ENCODE measurements around the gene GLO1. TPM values are rescaled to one million over a fixed set of nuclear protein-coding genes. Genes with fewer than 3 reads are reported as not detected.
"Not testable (repeated sequence)": the region's sequence is repeated elsewhere in the genome, so short reads cannot be mapped to it uniquely, and the experiment has no call there.

GLO1 gene
- total RNA-seq, 1 donor from 2014 or later = 129 TPM

DNA sequence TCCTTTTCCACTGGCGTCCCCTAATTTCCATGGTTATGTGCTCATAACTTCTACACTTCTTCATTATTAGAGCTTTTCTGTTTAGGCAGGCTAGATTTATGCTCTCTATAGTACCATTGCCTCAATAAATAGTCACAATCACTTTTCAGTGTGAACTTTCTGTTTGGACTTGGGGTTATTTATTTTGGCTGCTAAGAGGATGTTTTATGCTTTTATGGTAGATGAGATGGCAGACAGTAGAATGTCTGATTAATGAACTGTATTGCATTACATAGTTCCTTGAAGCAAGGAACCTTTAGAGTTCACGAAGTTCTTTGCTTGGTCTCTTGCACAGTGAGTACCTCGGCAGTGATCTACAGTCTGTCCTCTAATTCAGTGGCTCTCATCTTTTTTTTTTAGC is 19.1 kb upstream of the GLO1 start:
- H3K4me1 Mint-ChIP-seq (ENCODE audit: low read depth) = peaks cover 20% of the 10 kb centered on the region
- no peak overlapping the region for H3K27ac Mint-ChIP-seq
- intact Hi-C loops (cut with micrococcal nuclease) = no loop called here
- no peak for DNase-seq (ENCODE audit: low spot score)
- H3K36me3 Mint-ChIP-seq (ENCODE audit: low read depth) = no peaks in the 10 kb centered on the region
- H3K4me3 Mint-ChIP-seq (ENCODE audit: low read depth) = no peak overlapping the region
- peaks cover 5% of the 10 kb centered on the region for H3K9me3 Mint-ChIP-seq
- H3K27me3 Mint-ChIP-seq (ENCODE audit: low read depth) = peaks cover 18% of the 10 kb centered on the region

DNA sequence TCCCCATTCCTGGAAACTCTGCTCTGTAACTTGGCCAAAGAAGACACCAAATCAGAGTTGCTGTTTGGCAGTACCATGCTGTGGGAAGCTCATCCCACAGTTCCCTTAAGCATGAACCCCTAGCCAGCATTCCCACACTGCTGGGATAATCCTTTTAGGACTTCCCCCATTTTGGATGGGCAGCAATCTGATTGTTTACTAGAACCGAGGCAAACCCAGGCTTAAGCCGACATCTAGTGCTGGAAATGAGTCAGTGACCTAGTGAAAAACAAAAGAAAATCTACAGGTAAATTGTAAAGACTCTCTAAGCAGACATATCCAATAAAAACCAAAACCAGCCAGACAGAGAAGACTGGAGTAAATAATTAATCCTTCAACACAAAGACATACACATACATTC is 17.4 kb upstream of the GLO1 start:
- Mint-ChIP-seq H3K27me3 (ENCODE audit: low read depth) (peaks cover 25% of the 10 kb centered on the region), H3K36me3 (ENCODE audit: low read depth) (no peaks in the 10 kb centered on the region), H3K9me3 (peaks cover 5% of the 10 kb centered on the region), H3K27ac (no peak overlapping the region), H3K4me1 (ENCODE audit: low read depth) (peaks cover 10% of the 10 kb centered on the region), H3K4me3 (ENCODE audit: low read depth) (no peak overlapping the region)
- intact Hi-C loops (cut with micrococcal nuclease) = no loop called here
- no peak for DNase-seq (ENCODE audit: low spot score)

DNA sequence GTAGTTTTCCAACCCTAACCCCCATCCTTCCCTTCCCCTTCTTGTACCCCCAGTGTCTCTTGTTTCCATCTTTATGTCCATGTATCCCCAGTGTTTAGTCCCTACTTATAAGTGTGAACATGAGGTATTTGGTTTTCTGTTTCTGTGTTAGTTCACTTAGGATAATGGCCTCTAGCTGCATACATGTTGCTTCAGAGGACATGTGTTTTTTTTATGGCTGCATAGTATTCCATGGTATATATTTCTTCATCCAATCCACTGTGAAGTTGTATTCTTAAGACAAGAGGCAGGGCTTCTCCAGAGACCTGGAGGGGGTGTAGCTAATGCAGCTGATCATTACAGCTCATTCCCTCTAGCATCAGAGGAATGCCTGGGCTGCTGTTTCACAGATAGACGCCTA is 16.4 kb upstream of the GLO1 start:
- Mint-ChIP-seq H3K9me3 (peaks cover 5% of the 10 kb centered on the region), H3K27me3 (ENCODE audit: low read depth) (peaks cover 25% of the 10 kb centered on the region), H3K4me3 (ENCODE audit: low read depth) (no peak overlapping the region), H3K4me1 (ENCODE audit: low read depth) (peaks cover 13% of the 10 kb centered on the region), H3K36me3 (ENCODE audit: low read depth) (no peaks in the 10 kb centered on the region), H3K27ac (no peak overlapping the region)
- intact Hi-C loops (cut with micrococcal nuclease) = loop anchor here (10.0 kb wide), 1 partner anchor 395 kb away; the partner anchor contains the start of gene SAYSD1
- DNase-seq (ENCODE audit: low spot score) = no peak

DNA sequence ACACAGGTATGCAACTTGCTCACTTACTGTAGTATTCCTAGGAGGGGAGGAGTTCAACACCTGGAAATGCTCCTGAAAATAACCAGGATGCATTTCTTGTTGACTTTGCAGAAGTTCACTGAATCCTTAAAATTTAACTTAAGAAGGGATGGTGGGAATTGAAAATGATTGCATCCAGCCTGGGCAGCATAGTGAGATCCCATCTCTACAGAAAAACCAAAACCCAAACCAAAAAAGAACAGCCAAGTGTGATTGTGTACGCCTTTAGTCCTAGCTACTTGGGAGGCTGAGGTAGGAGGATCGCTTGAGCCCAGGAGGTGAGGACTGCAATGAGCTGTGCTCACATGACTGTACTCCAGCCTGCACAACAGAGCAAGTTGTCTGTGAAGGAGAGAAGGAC is 13.9 kb upstream of the GLO1 start:
- Mint-ChIP-seq H3K9me3 (peaks cover 5% of the 10 kb centered on the region), H3K4me3 (ENCODE audit: low read depth) (no peak overlapping the region), H3K36me3 (ENCODE audit: low read depth) (no peaks in the 10 kb centered on the region), H3K4me1 (ENCODE audit: low read depth) (peaks cover 34% of the 10 kb centered on the region), H3K27ac (no peak overlapping the region), H3K27me3 (ENCODE audit: low read depth) (peaks cover 25% of the 10 kb centered on the region)
- intact Hi-C loops (cut with micrococcal nuclease) = loop anchor here (10.0 kb wide), 1 partner anchor 398 kb away; the partner anchor contains the start of gene SAYSD1
- no peak for DNase-seq (ENCODE audit: low spot score)

DNA sequence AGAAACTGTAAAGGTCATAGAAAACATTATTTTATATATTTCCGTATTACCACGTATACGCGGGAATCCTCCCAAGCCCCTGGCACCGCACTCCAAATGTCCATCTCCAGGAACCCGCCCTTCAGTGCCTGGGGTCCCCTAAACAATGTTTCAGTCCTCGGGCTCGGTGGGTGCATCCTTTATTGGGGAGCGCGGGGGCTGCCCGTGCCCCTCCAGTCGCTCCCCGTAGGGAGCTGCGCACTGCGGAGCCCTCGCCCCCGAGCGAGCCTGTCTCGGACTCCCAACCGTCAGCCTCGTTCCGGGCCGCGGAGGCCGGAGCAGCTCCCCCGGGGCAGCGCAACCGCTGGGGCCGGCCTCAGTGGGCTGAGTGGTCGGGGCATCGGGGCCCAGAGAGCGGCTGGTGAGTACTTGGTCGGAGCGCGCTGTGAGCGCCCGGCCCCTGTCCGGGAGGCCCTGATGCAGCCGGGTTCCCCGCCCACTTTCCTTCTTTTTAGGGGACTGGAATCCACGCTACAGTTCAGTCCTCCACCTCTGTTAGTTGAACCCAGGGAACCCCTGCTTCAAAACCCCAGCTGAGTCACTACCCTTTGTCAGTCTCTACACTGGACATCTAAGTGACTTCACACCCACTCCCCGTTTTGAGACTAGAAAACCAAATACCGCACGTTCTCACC is 12.2 kb upstream of the GLO1 start, which contains the start of gene DNAH8:
DNAH8 (plus strand) TSS at position 296 of the 674 bp plus-strand sequence. CDS start 7,499 bp downstream, outside the sequence.
- no peak for DNase-seq (ENCODE audit: low spot score)

DNA sequence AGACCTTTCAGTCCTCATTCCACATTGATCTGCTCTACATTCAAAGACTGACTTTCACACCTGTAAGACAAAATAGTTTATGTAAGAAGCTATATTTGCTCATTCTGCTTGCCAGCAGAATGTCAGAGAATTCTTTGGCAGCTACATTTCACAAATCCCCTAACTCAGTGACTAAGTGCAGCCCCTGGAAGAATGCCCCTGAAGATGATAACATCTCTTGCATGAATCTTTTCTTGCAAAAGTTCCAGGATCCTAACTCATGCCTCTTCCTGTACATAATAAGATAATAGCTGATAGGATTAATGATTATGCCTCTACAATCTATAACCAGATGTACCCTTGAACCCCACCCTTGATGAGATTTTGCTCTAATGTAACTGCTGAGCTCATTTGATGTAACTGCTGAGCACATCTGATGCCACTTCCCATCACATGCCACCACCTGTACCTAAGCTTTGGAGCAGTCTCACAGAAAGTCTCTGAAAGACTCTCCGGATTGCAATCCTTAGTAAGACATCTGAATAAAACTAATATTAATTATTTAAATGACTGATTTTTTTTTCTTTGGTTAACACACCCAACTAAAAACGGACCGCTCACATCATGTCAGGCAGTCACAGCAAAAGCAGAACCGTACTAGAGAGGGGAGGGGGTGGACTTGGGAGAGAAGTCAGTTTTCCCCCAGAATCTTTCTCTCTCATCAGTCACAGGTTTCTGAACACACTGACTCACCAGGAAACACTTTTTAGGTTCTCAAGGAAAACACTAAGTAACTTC is 11.5 kb upstream of the GLO1 start:
- Mint-ChIP-seq H3K27ac (peak overlapping the region; percentile 87), H3K4me1 (ENCODE audit: low read depth) (peaks cover 44% of the 10 kb centered on the region), H3K4me3 (ENCODE audit: low read depth) (peak overlapping the region; percentile 56), H3K9me3 (peaks cover 10% of the 10 kb centered on the region), H3K27me3 (ENCODE audit: low read depth) (peaks cover 18% of the 10 kb centered on the region), H3K36me3 (ENCODE audit: low read depth) (peaks cover 5% of the 10 kb centered on the region)
- no peak for DNase-seq (ENCODE audit: low spot score)
- intact Hi-C loops (cut with micrococcal nuclease) = loop anchor here (2.0 to 10.0 kb wide), 4 partner anchors 16 to 400 kb away; partner anchors contain the start of genes BTBD9 and SAYSD1

More for the DNA sequence above, 12.2 kb upstream of the GLO1 start, which contains the start of gene DNAH8:
- H3K36me3 Mint-ChIP-seq (ENCODE audit: low read depth) = peaks cover 5% of the 10 kb centered on the region
- peaks cover 20% of the 10 kb centered on the region for H3K27me3 Mint-ChIP-seq (ENCODE audit: low read depth)
- H3K27ac Mint-ChIP-seq = peak within 1 kb of the TSS; percentile 87
- peaks cover 6% of the 10 kb centered on the region for H3K9me3 Mint-ChIP-seq
- intact Hi-C loops (cut with micrococcal nuclease) = loop anchor here (2.0 to 10.0 kb wide), 3 partner anchors 16 to 400 kb away; partner anchors contain the start of genes BTBD9 and SAYSD1
- peak within 1 kb of the TSS; percentile 56 for H3K4me3 Mint-ChIP-seq (ENCODE audit: low read depth)
- peaks cover 41% of the 10 kb centered on the region for H3K4me1 Mint-ChIP-seq (ENCODE audit: low read depth)

DNA sequence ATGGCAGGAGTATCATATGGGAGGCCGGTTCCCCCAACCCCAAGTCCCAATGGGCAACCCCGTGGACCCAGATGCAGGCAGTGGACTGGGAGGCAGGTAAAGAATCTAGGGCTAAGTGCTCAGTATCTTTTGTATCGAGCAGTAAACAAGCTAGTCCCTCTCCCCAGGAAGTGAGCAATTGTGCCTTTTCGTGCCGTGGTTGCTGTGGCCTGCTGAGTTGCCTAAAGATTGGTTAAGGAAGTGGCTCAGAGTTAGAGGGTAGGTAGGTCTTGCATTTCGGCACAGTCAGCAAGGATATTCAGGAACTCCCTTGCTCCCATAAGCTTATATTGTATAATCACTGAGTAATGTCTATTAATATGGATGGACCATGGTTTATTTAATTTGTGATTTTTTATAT is 10.9 kb upstream of the GLO1 start:
- H3K27ac Mint-ChIP-seq = peak overlapping the region; percentile 87
- peaks cover 13% of the 10 kb centered on the region for H3K27me3 Mint-ChIP-seq (ENCODE audit: low read depth)
- H3K4me1 Mint-ChIP-seq (ENCODE audit: low read depth) = peaks cover 44% of the 10 kb centered on the region
- DNase-seq (ENCODE audit: low spot score) = peak; percentile 76
- H3K4me3 Mint-ChIP-seq (ENCODE audit: low read depth) = peak overlapping the region; percentile 56
- intact Hi-C loops (cut with micrococcal nuclease) = loop anchor here (1.0 to 10.0 kb wide), 5 partner anchors 11 to 401 kb away; partner anchors contain the start of genes BTBD9, GLO1 and SAYSD1
- H3K36me3 Mint-ChIP-seq (ENCODE audit: low read depth) = peaks cover 5% of the 10 kb centered on the region
- H3K9me3 Mint-ChIP-seq = peaks cover 10% of the 10 kb centered on the region

DNA sequence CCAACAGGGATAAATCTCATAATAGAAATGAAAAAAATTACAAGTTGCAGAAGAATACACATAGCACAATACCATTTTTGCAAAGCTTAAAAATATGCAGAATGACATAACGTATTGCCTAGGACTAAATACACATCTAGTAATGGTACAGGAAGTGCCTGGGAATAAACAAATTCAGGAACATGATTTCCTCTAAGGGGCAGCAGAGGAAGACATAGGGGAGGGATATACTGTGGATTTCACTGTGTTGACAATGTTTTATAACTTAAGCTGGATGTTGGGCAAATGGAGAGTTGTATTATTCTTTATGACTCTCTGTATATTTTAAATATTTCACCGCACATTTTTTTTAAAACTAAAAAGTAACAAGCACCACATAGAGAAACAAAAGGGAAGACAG is 5.6 kb upstream of the GLO1 start:
- Mint-ChIP-seq H3K36me3 (ENCODE audit: low read depth) (peaks cover 5% of the 10 kb centered on the region), H3K4me1 (ENCODE audit: low read depth) (peaks cover 37% of the 10 kb centered on the region), H3K4me3 (ENCODE audit: low read depth) (no peak overlapping the region), H3K27ac (no peak overlapping the region), H3K9me3 (peaks cover 10% of the 10 kb centered on the region), H3K27me3 (ENCODE audit: low read depth) (peaks cover 13% of the 10 kb centered on the region)
- no peak for DNase-seq (ENCODE audit: low spot score)
- intact Hi-C loops (cut with micrococcal nuclease) = no loop called here

DNA sequence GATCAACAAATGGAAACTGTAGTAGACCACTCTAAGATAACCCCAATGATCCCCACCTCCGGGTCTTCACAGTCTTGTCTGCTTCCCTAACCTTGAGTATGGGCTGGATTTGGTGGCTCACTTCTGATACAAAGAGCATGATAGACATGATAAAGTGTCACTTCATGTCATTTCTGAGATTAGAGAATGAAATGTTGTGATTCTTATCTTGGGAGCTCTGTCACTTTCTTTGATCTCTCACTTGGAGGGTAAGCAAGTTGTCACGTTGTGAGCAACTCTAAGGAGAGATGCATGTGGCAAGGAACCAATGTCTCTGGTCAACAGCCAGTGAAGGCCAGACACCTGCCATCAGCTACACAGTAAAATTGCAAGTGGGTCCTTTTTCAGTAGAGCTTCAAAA is 3.0 kb upstream of the GLO1 start:
- Mint-ChIP-seq H3K36me3 (ENCODE audit: low read depth) (peaks cover 19% of the 10 kb centered on the region), H3K27me3 (ENCODE audit: low read depth) (peaks cover 13% of the 10 kb centered on the region), H3K4me1 (ENCODE audit: low read depth) (peaks cover 35% of the 10 kb centered on the region), H3K27ac (no peak overlapping the region), H3K4me3 (ENCODE audit: low read depth) (no peak overlapping the region), H3K9me3 (peaks cover 10% of the 10 kb centered on the region)
- no peak for DNase-seq (ENCODE audit: low spot score)
- intact Hi-C loops (cut with micrococcal nuclease) = no loop called here

DNA sequence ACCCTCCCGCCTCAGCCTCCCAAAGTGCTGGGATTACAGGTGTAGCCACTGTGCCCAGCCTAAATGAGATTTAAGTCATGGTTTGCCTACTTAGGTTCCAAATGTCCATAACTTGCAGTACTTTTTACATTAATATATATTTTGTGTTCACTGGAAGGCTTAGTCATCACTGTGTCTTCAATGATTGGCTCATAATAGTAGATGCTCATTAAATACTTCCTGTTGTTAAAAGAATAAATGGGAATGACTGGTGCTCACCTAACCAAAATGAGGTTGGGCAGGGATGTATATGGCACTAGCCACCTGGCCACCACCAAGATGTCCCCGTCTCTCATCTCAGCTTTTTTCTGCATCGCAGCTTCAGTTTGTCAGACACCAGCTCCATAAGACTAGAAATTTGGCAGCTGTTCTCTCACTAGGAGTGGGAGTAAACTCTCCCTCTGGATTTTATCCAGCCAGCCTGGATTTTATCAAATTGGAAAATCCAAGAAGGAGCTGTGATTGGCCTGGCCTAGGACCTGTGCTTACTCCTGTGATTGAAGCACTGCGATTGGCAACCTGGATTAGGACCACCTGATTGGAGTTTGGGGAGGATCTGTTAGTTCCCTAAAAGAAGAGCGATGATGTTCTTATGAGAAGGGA is 1.1 kb upstream of the GLO1 start:
- no peak for DNase-seq (ENCODE audit: low spot score)
- peaks cover 35% of the 10 kb centered on the region for H3K36me3 Mint-ChIP-seq (ENCODE audit: low read depth)
- H3K27me3 Mint-ChIP-seq (ENCODE audit: low read depth) = peaks cover 11% of the 10 kb centered on the region
- intact Hi-C loops (cut with micrococcal nuclease) = loop anchor here (1.0 to 5.0 kb wide), 2 partner anchors 9 to 67 kb away; partner anchors contain the start of gene BTBD9
- H3K9me3 Mint-ChIP-seq = peaks cover 13% of the 10 kb centered on the region
- no peak overlapping the region for H3K4me3 Mint-ChIP-seq (ENCODE audit: low read depth)
- peaks cover 35% of the 10 kb centered on the region for H3K4me1 Mint-ChIP-seq (ENCODE audit: low read depth)
- H3K27ac Mint-ChIP-seq = no peak overlapping the region

DNA sequence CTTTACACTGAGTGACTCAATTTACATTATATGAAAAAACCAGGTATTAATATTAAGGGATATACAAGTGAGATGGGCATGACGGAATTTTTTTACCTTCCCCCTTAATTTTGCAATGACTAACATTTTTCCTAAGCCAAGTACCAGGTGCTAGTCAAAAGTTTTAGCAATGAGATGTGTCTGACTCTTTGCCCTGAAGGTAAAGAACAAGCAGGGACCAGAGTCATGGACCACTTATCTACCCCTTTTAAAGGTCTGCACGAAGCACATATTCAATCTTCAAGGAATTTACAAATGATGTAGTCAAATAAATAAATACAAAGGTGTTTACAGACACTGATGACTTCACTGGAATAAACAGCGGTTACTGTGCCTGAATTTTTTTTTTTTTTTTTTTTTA is 1.4 kb downstream of the GLO1 start:
- peaks cover 51% of the 10 kb centered on the region for H3K4me1 Mint-ChIP-seq (ENCODE audit: low read depth)
- peak overlapping the region; percentile 97 for H3K4me3 Mint-ChIP-seq (ENCODE audit: low read depth)
- DNase-seq (ENCODE audit: low spot score) = no peak
- no peak overlapping the region for H3K27ac Mint-ChIP-seq
- H3K9me3 Mint-ChIP-seq = peaks cover 13% of the 10 kb centered on the region
- peaks cover 55% of the 10 kb centered on the region for H3K36me3 Mint-ChIP-seq (ENCODE audit: low read depth)
- intact Hi-C loops (cut with micrococcal nuclease) = loop anchor here (5.0 kb wide), 1 partner anchor 64 kb away; the partner anchor contains the start of gene BTBD9
- H3K27me3 Mint-ChIP-seq (ENCODE audit: low read depth) = no peaks in the 10 kb centered on the region

DNA sequence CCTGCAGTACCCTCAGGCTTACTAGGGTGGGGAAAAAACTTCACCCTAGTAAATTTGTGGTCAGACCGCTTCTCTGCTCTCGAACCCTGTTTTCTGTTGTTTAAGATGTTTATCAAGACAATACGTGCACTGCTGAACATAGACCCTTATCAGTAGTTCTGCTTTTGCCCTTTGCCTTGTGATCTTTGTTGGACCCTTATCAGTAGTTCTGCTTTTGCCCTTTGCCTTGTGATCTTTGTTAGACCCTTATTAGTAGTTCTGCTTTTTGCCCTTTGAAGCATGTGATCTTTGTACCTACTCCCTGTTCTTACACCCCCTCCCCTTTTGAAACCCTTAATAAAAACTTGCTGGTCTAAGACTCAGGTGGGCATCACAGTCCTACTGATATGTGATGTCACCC is 3.2 kb downstream of the GLO1 start:
- intact Hi-C loops (cut with micrococcal nuclease) = loop anchor here (2.0 to 5.0 kb wide), 2 partner anchors 15 to 62 kb away; partner anchors contain the start of genes BTBD9 and DNAH8
- not testable (repeated sequence) for H3K4me3 Mint-ChIP-seq (ENCODE audit: low read depth); H3K27me3 Mint-ChIP-seq (ENCODE audit: low read depth); DNase-seq (ENCODE audit: low spot score); H3K27ac Mint-ChIP-seq
- peaks cover 13% of the 10 kb centered on the region for H3K9me3 Mint-ChIP-seq
- H3K4me1 Mint-ChIP-seq (ENCODE audit: low read depth) = peaks cover 56% of the 10 kb centered on the region
- peaks cover 72% of the 10 kb centered on the region for H3K36me3 Mint-ChIP-seq (ENCODE audit: low read depth)

Data from activated T-helper 2 cell treated with anti-CD3 and anti-CD28 coated beads, Interferon-gamma antibody, Interleukin-2, Interleukin-4, amounts not matched to agents 10 μg/mL and 5 μg/mL and 100 μg/mL, durations not matched to agents 14 hours and 24 hours and 36 hours (primary cell).